HG03457 (cell line): ENCODE measurements around the gene PRPF31.

ENCODE experiments used
- ATAC-seq: cut with Tn5 transposase; IDR thresholded peaks from one replicate; pipeline ENCODE4 v1.9.1; 2021; ENCODE audit warnings: moderate number of reproducible peaks; ENCODE audit not compliant: unreplicated experiment

PRPF31 gene

GRCh38 chr19:54107876-54108490 is 7.6 kb upstream of the PRPF31 start:
- ATAC-seq, result no peak

- no peak for ATAC-seq
Measured at GRCh38 chr19:54108496-54108895, 7.1 kb upstream of the PRPF31 start.

- ATAC-seq, result no peak
Measured at GRCh38 chr19:54109651-54110050, 5.9 kb upstream of the PRPF31 start.

GRCh38 chr19:54114340-54115108 is 1.0 kb upstream of the PRPF31 start:
- ATAC-seq, result no peak

GRCh38 chr19:54121259-54121658 is 5.7 kb downstream of the PRPF31 start:
- ATAC-seq, result no peak

- no peak for ATAC-seq
Measured at GRCh38 chr19:54123682-54124081, 8.1 kb downstream of the PRPF31 start.

- no peak for ATAC-seq
Measured at GRCh38 chr19:54124393-54124792, 8.8 kb downstream of the PRPF31 start.

- ATAC-seq, result no peak
Measured at GRCh38 chr19:54125713-54126112, 10.2 kb downstream of the PRPF31 start.

- ATAC-seq, result no peak
Measured at GRCh38 chr19:54127688-54128440, 12.3 kb downstream of the PRPF31 start.

- no peak for ATAC-seq
Measured at GRCh38 chr19:54128441-54128725, 12.8 kb downstream of the PRPF31 start.

GRCh38 chr19:54128796-54129616 is 13.5 kb downstream of the PRPF31 start:
- no peak for ATAC-seq

- no peak for ATAC-seq
Measured at GRCh38 chr19:54129617-54129996, 14.1 kb downstream of the PRPF31 start.

GRCh38 chr19:54133312-54133956 is 17.9 kb downstream of the PRPF31 start:
- no peak for ATAC-seq

GRCh38 chr19:54133957-54134590 is 18.5 kb downstream of the PRPF31 start:
- no peak for ATAC-seq

- ATAC-seq, result no peak
Measured at GRCh38 chr19:54136086-54136863, 20.7 kb downstream of the PRPF31 start.

- ATAC-seq, result peak; percentile 64
Measured at GRCh38 chr19:54136864-54137698, 21.5 kb downstream of the PRPF31 start.

GRCh38 chr19:54137699-54138488 is 22.3 kb downstream of the PRPF31 start, which contains the start of gene CNOT3:
Gene CNOT3, plus strand, starts transcription at chr19:54137762. Its CDS starts 5,217 bp downstream, at chr19:54142979.
- ATAC-seq, result no peak
